Esophagus muscularis mucosa (tissue), 4 donors: Measurements from ENCODE around the gene CD55. TPM values are rescaled to one million over a fixed set of nuclear protein-coding genes. Genes with fewer than 3 reads are reported as not detected.

Experiments
- DNase-seq: peaks from one replicate; pipeline ENCODE4 v3.0.0-alpha.2; 2017; ENCODE audit errors: extremely low spot score
- H3K27ac ChIP-seq, 4 donors: fragments of 200-600 bp; sonication (generic); replicated peaks in 1 of 4; 1 replicate in 3 of 4; 2 replicates in 1 of 4; pipeline ENCODE4 v1.5.1; 2016 to 2019; ENCODE audit warnings: mild to moderate bottlenecking in 1 of 4
- H3K27me3 ChIP-seq, 4 donors: fragments of 200-600 bp; sonication (generic); one replicate each; pipeline versions ENCODE4 v1.5.1 to v1.6.0; 2016 to 2019
- H3K36me3 ChIP-seq, 4 donors: fragments of 200-600 bp; sonication (generic); one replicate each; pipeline ENCODE4 v1.5.1; 2016 to 2019
- H3K4me1 ChIP-seq, 4 donors: fragments of 200-600 bp; sonication (generic); one replicate each; pipeline ENCODE4 v1.5.1; 2016 to 2019
- H3K4me3 ChIP-seq, 4 donors: fragments of 200-600 bp; sonication (generic); 1 replicate in 2 of 4; 2 replicates in 2 of 4; pipeline ENCODE4 v1.5.1; 2016 to 2019; ENCODE audit warnings: mild to moderate bottlenecking in 4 of 4, moderate library complexity in 1 of 4
- H3K9me3 ChIP-seq, 4 donors: fragments of 200-600 bp; sonication (generic); 1 replicate in 3 of 4; 2 replicates in 1 of 4; pipeline ENCODE4 v1.5.1; 2016 to 2019
- CTCF ChIP-seq, 3 experiments: fragments of 200-600 bp in 2 of 3; fragments of 450-650 bp in 1 of 3; sonication (generic) in 2 of 3; IDR thresholded peaks; one replicate each; pipeline ENCODE4 v1.5.1; 2017 to 2019; ENCODE audit warnings: antibody characterized with exemption in 3 of 3, mild to moderate bottlenecking in 2 of 3, moderate library complexity in 1 of 3
- EP300 ChIP-seq: sonication (generic); formaldehyde crosslinking; IDR thresholded peaks from one replicate; pipeline ENCODE4 v1.6.1; 2017; ENCODE audit warnings: antibody characterized with exemption
- POLR2A ChIP-seq: fragments of 450-650 bp; IDR thresholded peaks from one replicate; pipeline ENCODE4 v1.6.1; 2017; ENCODE audit warnings: antibody characterized with exemption, moderate library complexity, mild to moderate bottlenecking, low read depth
- POLR2AphosphoS5 ChIP-seq, 2 donors: sonication (generic); formaldehyde crosslinking; IDR thresholded peaks; one replicate each; pipeline ENCODE4 v1.6.1; 2017; ENCODE audit warnings: antibody characterized with exemption in 2 of 2
- WGBS: methylation state at CpG from one replicate; pipeline ENCODE4 v1.1.5; 2018; 5-methylcytosine and 5-hydroxymethylcytosine counted together
- intact Hi-C: fragments of 100-400 bp; cut with DNase I; formaldehyde crosslinking; loops from one replicate; pipeline ENCODE4 v1.15.1; 2023
- total RNA-seq, 4 donors: library from RNA; depleted of rRNA; stranded (reverse); fragments of >200 nt; gene quantifications; one replicate each; pipeline versions ENCODE4 v1.1.0 to v1.2.1, GENCODE V29; 2016

The CD55 gene
- total RNA-seq, 4 donors from 2014 or later: 27.8 to 77.0 (median 47.4) TPM

GRCh38 chr1:207346513-207346912 lies 25.0 kb downstream of the CD55 start:
- Histone ChIP-seq H3K4me1 (peaks cover 9 to 20% (median 11%) of the 10 kb centered on the region in 4 donors), H3K27me3 (no peaks in the 10 kb centered on the region), H3K27ac (no peak overlapping the region), H3K9me3 (no peaks in the 10 kb centered on the region), H3K36me3 (peaks cover 7 to 48% (median 31%) of the 10 kb centered on the region in 4 donors), H3K4me3 (no peak overlapping the region)
- no peak for TF ChIP-seq EP300
- TF ChIP-seq POLR2AphosphoS5 (IDR thresholded peaks at IDR 0.05): no peak
- TF ChIP-seq CTCF (IDR thresholded peaks at IDR 0.05): no peak
- TF ChIP-seq POLR2A: no peak
- WGBS: 65% methylated on average over 3 of the region's 3 CpGs
- no peak for DNase-seq
- intact Hi-C loops: no loop called here

GRCh38 chr1:207349979-207350378 lies 28.5 kb downstream of the CD55 start:
- no peak overlapping the region for H3K4me3 ChIP-seq
- H3K27me3 ChIP-seq: no peaks in the 10 kb centered on the region
- intact Hi-C loops: no loop called here
- whole genome bisulfite sequencing: 100% methylated on average over 2 of the region's 2 CpGs
- no peak for DNase-seq
- no peak overlapping the region for H3K27ac ChIP-seq
- no peaks in the 10 kb centered on the region for H3K9me3 ChIP-seq
- TF ChIP-seq CTCF (IDR thresholded peaks at IDR 0.05) (no peak), POLR2AphosphoS5 (IDR thresholded peaks at IDR 0.05) (no peak), EP300 (no peak), POLR2A (no peak)
- H3K4me1 ChIP-seq: peaks cover 9 to 20% (median 11%) of the 10 kb centered on the region in 4 donors
- H3K36me3 ChIP-seq: peaks cover 7 to 48% (median 26%) of the 10 kb centered on the region in 4 donors

- H3K4me1 ChIP-seq: no peaks in the 10 kb centered on the region
- H3K36me3 ChIP-seq: peaks cover 3 to 27% (median 16%) of the 10 kb centered on the region in 4 donors
- intact Hi-C loops: no loop called here
- no peaks in the 10 kb centered on the region for H3K9me3 ChIP-seq
- H3K27ac ChIP-seq: no peak overlapping the region
- no peak for TF ChIP-seq CTCF (IDR thresholded peaks at IDR 0.05)
- TF ChIP-seq EP300: no peak
- no peak for TF ChIP-seq POLR2AphosphoS5 (IDR thresholded peaks at IDR 0.05)
- TF ChIP-seq POLR2A: no peak
- H3K4me3 ChIP-seq: no peak overlapping the region
- no peak for DNase-seq
- H3K27me3 ChIP-seq: no peaks in the 10 kb centered on the region
These were observed 31.1 kb downstream of the CD55 start for GRCh38 chr1:207352554-207352953.

GRCh38 chr1:207355060-207355459 lies 33.6 kb downstream of the CD55 start:
- intact Hi-C loops: no loop called here
- peaks cover 0 to 13% (median 3%) of the 10 kb centered on the region in 4 donors for H3K36me3 ChIP-seq
- no peak for TF ChIP-seq POLR2AphosphoS5 (IDR thresholded peaks at IDR 0.05)
- no peak for TF ChIP-seq CTCF (IDR thresholded peaks at IDR 0.05)
- TF ChIP-seq POLR2A: no peak
- TF ChIP-seq EP300: no peak
- H3K4me3 ChIP-seq: no peak overlapping the region
- 24% methylated on average over 1 of the region's 1 CpG for WGBS
- no peak overlapping the region for H3K27ac ChIP-seq
- no peaks in the 10 kb centered on the region for H3K27me3 ChIP-seq
- no peaks in the 10 kb centered on the region for H3K9me3 ChIP-seq
- DNase-seq: no peak
- no peaks in the 10 kb centered on the region for H3K4me1 ChIP-seq

GRCh38 chr1:207355513-207356295 lies 34.2 kb downstream of the CD55 start:
- no peak for DNase-seq
- Histone ChIP-seq H3K27me3 (no peaks in the 10 kb centered on the region), H3K36me3 (peaks cover 0 to 6% (median 0%) of the 10 kb centered on the region in 4 donors), H3K4me3 (no peak overlapping the region), H3K4me1 (no peaks in the 10 kb centered on the region), H3K27ac (no peak overlapping the region), H3K9me3 (no peaks in the 10 kb centered on the region)
- 92% methylated on average over 3 of the region's 3 CpGs for WGBS
- TF ChIP-seq POLR2A (no peak), POLR2AphosphoS5 (IDR thresholded peaks at IDR 0.05) (no peak), EP300 (no peak), CTCF (IDR thresholded peaks at IDR 0.05) (no peak)
- intact Hi-C loops: no loop called here
